Endothelial cell of umbilical vein (primary cell): Measurements from ENCODE around the gene TGFBI. TPM values are rescaled to one million over a fixed set of nuclear protein-coding genes. Genes with fewer than 3 reads are reported as not detected.
A peak's percentile ranks its signal among the peaks of the same experiment; 100 is the strongest.

Experiments
- Bru-seq: library from RNA; stranded (reverse); fragments of 400-500 nt; gene quantifications from one replicate; lab custom pipeline; 2021; lab: Mats Ljungman, UMichigan
- BruChase-seq, 2 experiments: library from RNA; stranded (reverse); fragments of 400-500 nt; gene quantifications; one replicate each; lab custom pipeline; 2021; lab: Mats Ljungman, UMichigan
- BruUV-seq: library from RNA; stranded (reverse); fragments of 400-500 nt; replicated peaks from 2 replicates; lab custom pipeline; 2021; lab: Mats Ljungman, UMichigan
- CTCF ChIA-PET: fragments of 300-600, 350-600 bp; sonication (Branson Sonifier 250); formaldehyde crosslinking; loops from one replicate; lab custom pipeline; 2021; ENCODE audit warnings: antibody characterized with exemption, inconsistent platforms; lab: Charles Lee
- POLR2A ChIA-PET: fragments of 300-600, 350-600 bp; sonication (Branson Sonifier 250); formaldehyde crosslinking; loops from one replicate; lab custom pipeline; 2021; ENCODE audit warnings: antibody characterized with exemption, inconsistent platforms; lab: Charles Lee
- DNase-seq: peaks from one replicate; pipeline ENCODE4 v3.0.0-alpha.2; 2011; ENCODE audit warnings: low read depth, low spot score
- FAIRE-seq: peaks from 2 replicates; lab custom pipeline; 2011; peaks lifted over from hg19 to GRCh38; lab: Jason Lieb, UNC
- H2AFZ ChIP-seq: 2 replicates; pipeline ENCODE4 v1.6.0; 2012; ENCODE audit warnings: low read depth, low read length, control low read depth, inconsistent platforms
- H3K27ac ChIP-seq: 2 replicates; pipeline ENCODE4 v1.5.1; 2011; ENCODE audit warnings: low read depth, mild to moderate bottlenecking, control low read depth, low read length, moderate library complexity; ENCODE audit not compliant: insufficient read depth
- H3K27me3 ChIP-seq, 2 experiments: 2 replicates each; pipeline versions ENCODE4 v1.6.0 to v1.6.1; 2011; ENCODE audit warnings: low read length in 2 of 2, mixed read lengths in 1 of 2; ENCODE audit not compliant: control insufficient read depth in 2 of 2, insufficient read depth in 2 of 2
- H3K36me3 ChIP-seq, 2 experiments: 2 replicates in 1 of 2; 3 replicates in 1 of 2; pipeline ENCODE4 v1.5.1; 2011; ENCODE audit warnings: low read length in 2 of 2, mild to moderate bottlenecking in 1 of 2, moderate library complexity in 1 of 2; ENCODE audit not compliant: control insufficient read depth in 2 of 2, insufficient read depth in 2 of 2; ENCODE audit errors: extremely low read depth in 1 of 2
- H3K4me1 ChIP-seq: 3 replicates; pipeline ENCODE4 v1.5.1; 2011; ENCODE audit warnings: mild to moderate bottlenecking, low read length; ENCODE audit not compliant: control insufficient read depth, insufficient read depth; ENCODE audit errors: extremely low read depth
- H3K4me2 ChIP-seq: 2 replicates; pipeline ENCODE4 v1.6.1; 2011; ENCODE audit warnings: low read length, control low read depth, mixed read lengths; ENCODE audit not compliant: insufficient read depth
- H3K4me3 ChIP-seq, 3 experiments: fragments of 200-600 bp in 1 of 3; sonication (generic), shearing (Covaris generic) in 1 of 3; replicated peaks in 1 of 3; 2 replicates each; pipeline ENCODE4 v1.5.1; 2011 to 2016; ENCODE audit warnings: control low read depth in 3 of 3, low read length in 3 of 3, mild to moderate bottlenecking in 2 of 3, inconsistent platforms in 1 of 3, low read depth in 1 of 3, moderate library complexity in 1 of 3; ENCODE audit not compliant: insufficient read depth in 1 of 3
- H3K79me2 ChIP-seq: 2 replicates; pipeline ENCODE4 v1.6.0; 2012; ENCODE audit warnings: low read length, inconsistent platforms; ENCODE audit not compliant: control insufficient read depth, insufficient read depth
- H3K9ac ChIP-seq: replicated peaks from 2 replicates; pipeline ENCODE3; 2011; ENCODE audit warnings: low read length, control low read depth; ENCODE audit not compliant: insufficient read depth; ENCODE audit errors: extremely low read depth
- H3K9me1 ChIP-seq: replicated peaks from 3 replicates; pipeline ENCODE4 v1.6.0; 2011; ENCODE audit warnings: mild to moderate bottlenecking, low read length; ENCODE audit not compliant: control insufficient read depth, insufficient read depth; ENCODE audit errors: extremely low read depth
- H3K9me3 ChIP-seq: replicated peaks from 2 replicates; pipeline ENCODE4 v1.5.1; 2012; ENCODE audit warnings: low read length, inconsistent platforms; ENCODE audit not compliant: control insufficient read depth, insufficient read depth
- H4K20me1 ChIP-seq: replicated peaks from 2 replicates; pipeline ENCODE3; 2011; ENCODE audit warnings: mild to moderate bottlenecking, low read length; ENCODE audit not compliant: control insufficient read depth, insufficient read depth; ENCODE audit errors: extremely low read depth
- CTCF ChIP-seq, 2 donors: IDR thresholded peaks; 1 replicate in 1 of 2; 2 replicates in 1 of 2; pipeline ENCODE4 v1.5.1; 2011; ENCODE audit warnings: low read length in 2 of 2, mild to moderate bottlenecking in 2 of 2, moderate library complexity in 2 of 2, control low read depth in 1 of 2, inconsistent platforms in 1 of 2, low read depth in 1 of 2; ENCODE audit not compliant: insufficient read depth in 1 of 2; ENCODE audit errors: extremely low read depth in 1 of 2
- EZH2 ChIP-seq: IDR thresholded peaks from 2 replicates; pipeline ENCODE4 v1.6.1; 2012; ENCODE audit warnings: borderline replicate concordance, low read depth, mild to moderate bottlenecking, moderate library complexity, low read length, inconsistent platforms; ENCODE audit not compliant: severe bottlenecking
- JUN ChIP-seq: IDR thresholded peaks from 2 replicates; pipeline ENCODE4 v1.6.1; 2011; ENCODE audit warnings: borderline replicate concordance, low read depth; ENCODE audit not compliant: insufficient read length, insufficient read depth
- MAX ChIP-seq: IDR thresholded peaks from 2 replicates; pipeline ENCODE4 v1.6.1; 2011; ENCODE audit not compliant: insufficient read depth, insufficient read length
- POLR2AphosphoS5 ChIP-seq: IDR thresholded peaks from 2 replicates; pipeline ENCODE4 v1.6.1; 2012; ENCODE audit warnings: low read depth, mild to moderate bottlenecking, control low read depth, low read length, moderate library complexity; ENCODE audit not compliant: insufficient read depth
- dilution Hi-C: fragments of 300-500 bp; cut with MboI; formaldehyde crosslinking; loops from one replicate; pipeline ENCODE4 v1.15.0; 2019; ENCODE audit warnings: low sequenced_read_pairs; ENCODE audit not compliant: extremely low pct_ligation_motif_present
- intact Hi-C: fragments of 100-400 bp; cut with micrococcal nuclease; formaldehyde crosslinking; loops from one replicate; pipeline ENCODE4 v1.10.0; 2022
- long read RNA-seq: library from polyadenylated mRNA; stranded (forward); transcript quantifications from one replicate; pipeline ENCODE4 v2.0.0, GENCODE V29; 2021
- polyA minus RNA-seq, 3 experiments: library from RNA; depleted of rRNA, polyadenylated mRNA; stranded (reverse); fragments of >200 nt; gene quantifications; 1 replicate in 1 of 3; 2 replicates in 2 of 3; pipeline ENCODE4 v1.2.3, GENCODE V29; 2011
- polyA plus RNA-seq, 4 experiments: library from polyadenylated mRNA; depleted of rRNA in 3 of 4; stranded (reverse) in 3 of 4; unstranded in 1 of 4; fragments of >200 nt; gene quantifications; 2 replicates each; pipeline versions ENCODE4 v1.2.1 to v1.2.3, GENCODE V29; 2011 to 2012; ENCODE audit warnings: missing spikeins in 1 of 4
- total RNA-seq: library from RNA; stranded (reverse); gene quantifications from 2 replicates; pipeline ENCODE4 v1.2.3, GENCODE V29; 2021

Gene TGFBI
- total RNA-seq (6.5 and 8.7 TPM in 2 replicates), polyA plus RNA-seq (18.0 and 18.9 TPM in 2 replicates), polyA minus RNA-seq (20.9 and 23.9 TPM in 2 replicates), Bru-seq, nascent RNA (percentile 29 among the genes with signal in this experiment), BruChase-seq, experiment 1, labeled RNA remaining after a 6-hour chase (percentile 32 among the genes with signal in this experiment), BruChase-seq, experiment 2, labeled RNA remaining after a 2-hour chase (percentile 28 among the genes with signal in this experiment)
- polyA plus RNA-seq (2011; cell fraction: cytosol; rRNA removed) = 24.0 and 30.3 TPM in 2 replicates
- 25.3 and 32.0 TPM in 2 replicates for polyA plus RNA-seq (2011; cell fraction: nucleus; rRNA removed)
- 74.6 and 97.3 TPM in 2 replicates for polyA plus RNA-seq (2012)
- 16.9 TPM for polyA minus RNA-seq (2011; cell fraction: cytosol; rRNA and poly(A)+ RNA removed)
- 9.4 and 11.5 TPM in 2 replicates for polyA minus RNA-seq (2011; cell fraction: nucleus; rRNA and poly(A)+ RNA removed)
- long read RNA-seq, transcript TGFBI-201 (17 exons, 2,804 nt) = major isoform, 8 of 46 reads
- long read RNA-seq, partial matches to known transcripts = 2 of 46 reads
- long read RNA-seq, other reads (novel, unspliced or antisense) = 36 of 46 reads

GRCh38 chr5:136028782-136029742 is at the start of gene TGFBI:
Gene TGFBI (plus strand): TSS chr5:136028988. CDS start chr5:136029056, 68 bp downstream.
- BruUV-seq = no TSS peak
- H3K27ac ChIP-seq = no peak within 1 kb of the TSS
- dilution Hi-C loops = no loop called here
- FAIRE-seq (peak; percentile 83), DNase-seq (peak; percentile 47)
- peaks cover 3% of the 10 kb centered on the region for H3K4me1 ChIP-seq
- peak within 1 kb of the TSS; percentile 22 to 45 (median 26) for H3K4me3 ChIP-seq
- ChIA-PET CTCF (interaction anchor here (0.7 to 4.9 kb wide), 13 partner anchors 8 to 211 kb away, joined by 3 to 19 read pairs (median 4); no protein-coding TSS in a partner anchor), POLR2A (no interaction called here)
- H3K79me2 ChIP-seq = no peaks in the 10 kb centered on the region
- no peaks in the 10 kb centered on the region for H3K9me3 ChIP-seq
- H3K27me3 ChIP-seq = no peaks in the 10 kb centered on the region
- intact Hi-C loops = loop anchor here (1.0 kb wide), 1 partner anchor 14 kb away; no protein-coding TSS in a partner anchor
- H4K20me1 ChIP-seq = no peaks in the 10 kb centered on the region
- TF ChIP-seq JUN (no peak), MAX (no peak), POLR2AphosphoS5 (peak; percentile 65), CTCF (IDR thresholded peaks at IDR 0.05; ENCODE audit: extremely low read depth in 1 of 2, insufficient read depth in 1 of 2, low read depth in 1 of 2, low read length in 2 of 2) (peak in 1 of 2 donors; percentile 9), EZH2 (peak; percentile 34)
- no peaks in the 10 kb centered on the region for H3K9me1 ChIP-seq
- no peak within 1 kb of the TSS for H3K9ac ChIP-seq
- no peaks in the 10 kb centered on the region for H3K36me3 ChIP-seq
- peak within 1 kb of the TSS; percentile 67 for H3K4me2 ChIP-seq
- H2AFZ ChIP-seq = peak within 1 kb of the TSS; percentile 95
